ENCODE results near the gene VPS51. TPM values are rescaled to one million over a fixed set of nuclear protein-coding genes. Genes with fewer than 3 reads are reported as not detected.
A peak's percentile ranks its signal among the peaks of the same experiment; 100 is the strongest.

The VPS51 gene
- total and polyA plus RNA-seq, 2 of the 13 experiments (the other 11 are each of a cell fraction or from before 2014, with no cell fraction given) = 76.3 to 90.6 TPM

DNA sequence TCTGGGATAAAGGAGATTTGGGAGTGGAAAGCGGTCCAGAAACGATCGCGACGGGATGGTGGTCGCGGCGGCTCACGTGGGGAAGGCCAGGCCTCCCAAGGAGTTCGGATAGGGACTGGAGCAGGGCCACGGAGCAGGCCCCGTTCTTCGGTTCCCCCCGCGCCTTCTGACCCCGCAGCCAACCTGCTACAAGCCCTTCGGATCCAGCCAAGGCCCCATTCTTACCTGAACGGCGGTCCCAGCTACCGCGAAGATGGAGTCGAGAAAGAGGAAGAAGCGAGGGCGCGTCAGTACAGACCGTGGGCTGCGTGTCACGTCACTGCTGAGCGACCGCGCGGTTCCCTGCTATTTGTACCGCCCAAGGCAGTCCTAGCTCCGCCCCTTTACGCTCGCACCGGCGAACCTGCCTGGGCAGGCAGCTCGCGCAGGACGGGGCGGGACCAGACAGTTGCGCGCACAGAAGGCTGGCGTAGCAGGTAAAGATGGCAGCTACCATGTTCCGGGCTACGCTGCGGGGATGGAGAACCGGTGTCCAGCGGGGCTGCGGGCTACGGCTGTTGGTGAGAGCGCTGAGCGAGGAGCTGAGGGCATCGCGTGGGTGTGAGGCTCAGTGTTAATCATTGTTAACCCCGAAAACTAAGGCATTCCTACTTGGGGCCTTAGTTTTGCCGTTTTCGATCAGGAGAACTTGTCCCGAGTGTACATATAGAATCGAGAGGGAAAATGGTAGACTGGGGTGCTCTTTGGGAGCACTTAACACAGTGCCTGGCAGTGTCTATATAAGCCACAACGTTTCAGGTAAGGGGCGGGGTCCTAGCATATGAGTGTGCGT, 26.1 kb downstream of the VPS51 start, which contains the start of the genes FAU and MRPL49 (continued):
- TF ChIP-seq ATF6 (CRISPR knock-in tag; conservative IDR thresholded peaks at IDR 0.05) = no peak
- TF ChIP-seq CBX2 (IDR thresholded peaks at IDR 0.05; ENCODE audit: low read depth, low read length) = no peak
- no peak for TF ChIP-seq CBX2 (CRISPR knock-in tag; IDR thresholded peaks at IDR 0.05; ENCODE audit: low read depth)
- TF ChIP-seq ZNF256 (CRISPR knock-in tag; conservative IDR thresholded peaks at IDR 0.05) = no peak
- no peak for TF ChIP-seq ZFP36 (IDR thresholded peaks at IDR 0.05; ENCODE audit: borderline replicate concordance, low read depth, low read length, partially characterized antibody)
- TF ChIP-seq MEF2D (CRISPR knock-in tag; IDR thresholded peaks at IDR 0.05) = peak; percentile 91
- peak; percentile 80 for TF ChIP-seq MED1 (CRISPR knock-in tag; IDR thresholded peaks at IDR 0.05)
- TF ChIP-seq MTF2 (CRISPR knock-in tag; IDR thresholded peaks at IDR 0.05; ENCODE audit: borderline replicate concordance) = no peak
- TF ChIP-seq SYNCRIP (IDR thresholded peaks at IDR 0.05; ENCODE audit: insufficient read depth, low read depth, low read length) = no peak
- no peak for TF ChIP-seq ZNF530 (CRISPR knock-in tag; IDR thresholded peaks at IDR 0.05; ENCODE audit: low read depth)
- TF ChIP-seq, protein P1, sequence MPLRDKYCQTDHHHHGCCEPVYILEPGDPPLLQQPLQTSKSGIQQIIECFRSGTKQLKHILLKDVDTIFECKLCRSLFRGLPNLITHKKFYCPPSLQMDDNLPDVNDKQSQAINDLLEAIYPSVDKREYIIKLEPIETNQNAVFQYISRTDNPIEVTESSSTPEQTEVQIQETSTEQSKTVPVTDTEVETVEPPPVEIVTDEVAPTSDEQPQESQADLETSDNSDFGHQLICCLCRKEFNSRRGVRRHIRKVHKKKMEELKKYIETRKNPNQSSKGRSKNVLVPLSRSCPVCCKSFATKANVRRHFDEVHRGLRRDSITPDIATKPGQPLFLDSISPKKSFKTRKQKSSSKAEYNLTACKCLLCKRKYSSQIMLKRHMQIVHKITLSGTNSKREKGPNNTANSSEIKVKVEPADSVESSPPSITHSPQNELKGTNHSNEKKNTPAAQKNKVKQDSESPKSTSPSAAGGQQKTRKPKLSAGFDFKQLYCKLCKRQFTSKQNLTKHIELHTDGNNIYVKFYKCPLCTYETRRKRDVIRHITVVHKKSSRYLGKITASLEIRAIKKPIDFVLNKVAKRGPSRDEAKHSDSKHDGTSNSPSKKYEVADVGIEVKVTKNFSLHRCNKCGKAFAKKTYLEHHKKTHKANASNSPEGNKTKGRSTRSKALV (CRISPR knock-in tag; IDR thresholded peaks at IDR 0.05) = peak; percentile 38; the same call in 1 of the 2 replicates
- TF ChIP-seq, protein P2, sequence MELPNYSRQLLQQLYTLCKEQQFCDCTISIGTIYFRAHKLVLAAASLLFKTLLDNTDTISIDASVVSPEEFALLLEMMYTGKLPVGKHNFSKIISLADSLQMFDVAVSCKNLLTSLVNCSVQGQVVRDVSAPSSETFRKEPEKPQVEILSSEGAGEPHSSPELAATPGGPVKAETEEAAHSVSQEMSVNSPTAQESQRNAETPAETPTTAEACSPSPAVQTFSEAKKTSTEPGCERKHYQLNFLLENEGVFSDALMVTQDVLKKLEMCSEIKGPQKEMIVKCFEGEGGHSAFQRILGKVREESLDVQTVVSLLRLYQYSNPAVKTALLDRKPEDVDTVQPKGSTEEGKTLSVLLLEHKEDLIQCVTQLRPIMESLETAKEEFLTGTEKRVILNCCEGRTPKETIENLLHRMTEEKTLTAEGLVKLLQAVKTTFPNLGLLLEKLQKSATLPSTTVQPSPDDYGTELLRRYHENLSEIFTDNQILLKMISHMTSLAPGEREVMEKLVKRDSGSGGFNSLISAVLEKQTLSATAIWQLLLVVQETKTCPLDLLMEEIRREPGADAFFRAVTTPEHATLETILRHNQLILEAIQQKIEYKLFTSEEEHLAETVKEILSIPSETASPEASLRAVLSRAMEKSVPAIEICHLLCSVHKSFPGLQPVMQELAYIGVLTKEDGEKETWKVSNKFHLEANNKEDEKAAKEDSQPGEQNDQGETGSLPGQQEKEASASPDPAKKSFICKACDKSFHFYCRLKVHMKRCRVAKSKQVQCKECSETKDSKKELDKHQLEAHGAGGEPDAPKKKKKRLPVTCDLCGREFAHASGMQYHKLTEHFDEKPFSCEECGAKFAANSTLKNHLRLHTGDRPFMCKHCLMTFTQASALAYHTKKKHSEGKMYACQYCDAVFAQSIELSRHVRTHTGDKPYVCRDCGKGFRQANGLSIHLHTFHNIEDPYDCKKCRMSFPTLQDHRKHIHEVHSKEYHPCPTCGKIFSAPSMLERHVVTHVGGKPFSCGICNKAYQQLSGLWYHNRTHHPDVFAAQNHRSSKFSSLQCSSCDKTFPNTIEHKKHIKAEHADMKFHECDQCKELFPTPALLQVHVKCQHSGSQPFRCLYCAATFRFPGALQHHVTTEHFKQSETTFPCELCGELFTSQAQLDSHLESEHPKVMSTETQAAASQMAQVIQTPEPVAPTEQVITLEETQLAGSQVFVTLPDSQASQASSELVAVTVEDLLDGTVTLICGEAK (IDR thresholded peaks at IDR 0.05) = no peak
- TF ChIP-seq, protein P2 (CRISPR knock-in tag; IDR thresholded peaks at IDR 0.05) = peak; percentile 80; the same call in 1 of the 2 replicates
- peak; percentile 74; the same call in 1 of the 2 replicates for TF ChIP-seq ZBTB7A (CRISPR knock-in tag; IDR thresholded peaks at IDR 0.05)
- no peak for TF ChIP-seq ZNF24 (IDR thresholded peaks at IDR 0.05)
- TF ChIP-seq, protein P3, sequence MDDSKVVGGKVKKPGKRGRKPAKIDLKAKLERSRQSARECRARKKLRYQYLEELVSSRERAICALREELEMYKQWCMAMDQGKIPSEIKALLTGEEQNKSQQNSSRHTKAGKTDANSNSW (CRISPR knock-in tag; IDR thresholded peaks at IDR 0.05; ENCODE audit: borderline replicate concordance) = no peak
